ENCODE data around the gene RFX3. TPM values are rescaled to one million over a fixed set of nuclear protein-coding genes. Genes with fewer than 3 reads are reported as not detected.

The RFX3 gene
- polyA plus RNA-seq, 1 donor, result 9.8 TPM

DNA sequence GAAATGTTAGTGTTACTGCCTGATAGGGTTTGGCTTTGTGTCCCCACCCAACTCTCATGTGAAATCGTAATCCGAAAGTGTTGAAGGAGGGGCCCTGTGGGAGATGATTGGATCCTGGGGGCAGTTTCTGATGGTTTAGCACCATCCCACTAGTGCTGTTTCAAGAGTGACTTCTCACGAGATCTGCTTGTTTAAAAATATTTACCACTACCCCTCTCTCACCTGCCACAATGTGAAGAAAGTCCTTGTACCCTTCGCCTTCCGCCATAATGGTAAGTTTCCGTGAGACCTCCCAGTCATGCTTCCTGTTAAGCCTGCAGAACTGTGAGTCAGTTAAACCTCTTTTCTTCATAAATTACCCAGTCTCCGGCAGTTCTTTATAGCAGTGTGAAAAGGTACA, 2.6 kb upstream of the RFX3 start:
- H3K27ac ChIP-seq (ENCODE audit: low read length), result no peak overlapping the region
- peaks cover 4% of the 10 kb centered on the region for H3K9me3 ChIP-seq (ENCODE audit: control insufficient read depth, low read depth, low read length)
- no CpG with 5 or more reads among the region's 7 CpGs for WGBS (ENCODE audit: insufficient coverage, low lambda C conversion rate)
- no peak overlapping the region for H3K4me3 ChIP-seq (ENCODE audit: low read length)
- no peaks in the 10 kb centered on the region for H3K4me1 ChIP-seq (ENCODE audit: control insufficient read depth, insufficient read depth, low read length)
- H3K27me3 ChIP-seq (ENCODE audit: control insufficient read depth, insufficient read depth, low read length), result no peaks in the 10 kb centered on the region
- H3K36me3 ChIP-seq (ENCODE audit: control insufficient read depth, insufficient read depth, low read length), result no peaks in the 10 kb centered on the region
- no peak for DNase-seq

DNA sequence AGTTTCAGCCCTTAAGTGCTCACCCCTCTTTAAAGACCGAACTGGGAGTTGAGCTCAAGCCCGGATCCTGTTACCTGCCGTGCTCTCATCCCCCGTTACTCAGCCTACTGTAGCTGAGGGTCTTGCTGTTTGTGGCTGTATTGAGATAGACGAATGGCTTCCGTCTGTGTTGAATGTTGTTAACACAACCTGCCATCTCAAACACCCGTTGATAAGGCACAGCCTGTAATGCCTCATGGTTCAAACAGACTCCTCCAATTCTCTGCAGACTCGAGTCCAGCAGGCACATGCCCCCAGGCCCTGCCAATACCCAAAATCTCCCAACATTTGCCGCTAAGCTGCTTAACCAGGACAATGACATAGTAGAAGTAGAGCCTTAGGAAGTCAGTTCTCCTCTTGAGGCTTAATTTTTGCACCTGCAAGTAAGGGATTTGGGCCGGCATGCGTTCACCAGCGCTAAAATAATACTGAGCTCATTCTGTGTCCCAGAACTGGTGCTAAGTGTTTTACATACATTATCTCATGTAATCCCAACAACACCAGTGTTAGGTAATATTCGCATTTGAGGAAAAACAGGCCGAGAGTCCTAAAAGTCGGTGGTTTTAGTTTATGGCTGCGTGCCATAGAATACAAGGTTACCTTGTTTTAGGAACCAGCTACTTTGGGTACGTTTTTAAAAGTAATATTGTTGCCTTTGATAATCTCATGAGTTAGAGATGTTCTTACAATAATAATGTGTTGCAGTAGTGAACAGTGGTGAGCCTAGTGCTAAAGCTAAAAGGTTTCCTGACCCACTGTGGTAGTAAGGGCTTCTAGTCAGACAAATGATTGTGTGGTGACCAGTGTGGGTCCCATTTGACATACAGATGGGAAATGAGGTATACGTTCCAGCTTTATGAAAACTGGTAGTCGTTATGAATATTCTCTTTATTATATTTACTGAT, 1.5 kb upstream of the RFX3 start:
- WGBS (ENCODE audit: insufficient coverage, low lambda C conversion rate), result 71% methylated on average over 1 of the region's 19 CpGs
- Histone ChIP-seq H3K27me3 (ENCODE audit: control insufficient read depth, insufficient read depth, low read length) (no peaks in the 10 kb centered on the region), H3K4me3 (ENCODE audit: low read length) (peak overlapping the region; percentile 100), H3K36me3 (ENCODE audit: control insufficient read depth, insufficient read depth, low read length) (no peaks in the 10 kb centered on the region), H3K9me3 (ENCODE audit: control insufficient read depth, low read depth, low read length) (peaks cover 4% of the 10 kb centered on the region), H3K27ac (ENCODE audit: low read length) (peak overlapping the region; percentile 100), H3K4me1 (ENCODE audit: control insufficient read depth, insufficient read depth, low read length) (no peaks in the 10 kb centered on the region)
- DNase-seq, result peak in 1 of 2 donors; percentile 85

DNA sequence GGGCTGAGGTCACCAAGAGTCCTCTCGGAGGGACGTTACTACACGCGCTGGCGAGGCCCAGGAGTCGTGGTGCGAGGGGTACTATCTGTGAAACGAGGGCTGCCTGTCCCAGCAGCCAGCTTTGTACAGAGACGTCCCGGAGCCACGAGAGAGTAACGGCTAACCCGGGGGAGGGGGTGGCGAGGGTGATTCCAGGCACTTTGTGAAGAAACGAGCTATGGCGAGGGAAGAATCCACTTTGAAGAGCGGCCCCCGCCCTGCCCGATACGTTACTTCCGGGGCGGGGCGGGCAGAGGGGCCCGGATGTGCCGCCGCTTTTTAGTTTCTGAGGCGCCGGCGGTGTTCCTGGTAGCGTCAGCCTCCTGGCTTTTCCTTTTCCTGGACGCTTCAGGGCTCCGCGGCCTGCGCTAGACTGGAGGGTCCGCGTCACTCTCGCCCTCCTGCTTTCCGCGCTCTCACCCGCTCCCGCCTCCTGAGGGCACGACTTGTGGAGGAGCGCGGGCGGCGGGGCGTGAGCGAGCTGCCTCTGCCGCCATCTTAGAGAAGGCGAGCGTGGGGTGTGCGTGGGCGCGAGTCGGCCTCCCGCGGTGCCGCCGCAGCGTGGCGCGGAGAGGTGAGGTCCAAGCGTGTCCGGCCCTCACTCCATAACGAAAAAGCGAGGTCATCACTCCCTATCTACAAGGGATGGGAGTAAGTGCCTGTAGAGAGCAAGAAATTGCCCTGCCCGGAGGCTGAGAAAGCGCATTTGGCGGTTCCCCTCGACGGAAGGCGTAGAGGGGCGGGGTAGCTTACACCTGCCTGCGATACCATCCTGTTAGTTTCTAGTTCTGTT, 580 bp upstream of the RFX3 start:
- no peaks in the 10 kb centered on the region for H3K27me3 ChIP-seq (ENCODE audit: control insufficient read depth, insufficient read depth, low read length)
- peaks cover 2% of the 10 kb centered on the region for H3K9me3 ChIP-seq (ENCODE audit: control insufficient read depth, low read depth, low read length)
- H3K4me3 ChIP-seq (ENCODE audit: low read length), result peak overlapping the region; percentile 100
- H3K4me1 ChIP-seq (ENCODE audit: control insufficient read depth, insufficient read depth, low read length), result no peaks in the 10 kb centered on the region
- peak; percentile 82 to 94 for DNase-seq
- no CpG with 5 or more reads among the region's 74 CpGs for WGBS (ENCODE audit: insufficient coverage, low lambda C conversion rate)
- H3K27ac ChIP-seq (ENCODE audit: low read length), result peak overlapping the region; percentile 100
- H3K36me3 ChIP-seq (ENCODE audit: control insufficient read depth, insufficient read depth, low read length), result no peaks in the 10 kb centered on the region

DNA sequence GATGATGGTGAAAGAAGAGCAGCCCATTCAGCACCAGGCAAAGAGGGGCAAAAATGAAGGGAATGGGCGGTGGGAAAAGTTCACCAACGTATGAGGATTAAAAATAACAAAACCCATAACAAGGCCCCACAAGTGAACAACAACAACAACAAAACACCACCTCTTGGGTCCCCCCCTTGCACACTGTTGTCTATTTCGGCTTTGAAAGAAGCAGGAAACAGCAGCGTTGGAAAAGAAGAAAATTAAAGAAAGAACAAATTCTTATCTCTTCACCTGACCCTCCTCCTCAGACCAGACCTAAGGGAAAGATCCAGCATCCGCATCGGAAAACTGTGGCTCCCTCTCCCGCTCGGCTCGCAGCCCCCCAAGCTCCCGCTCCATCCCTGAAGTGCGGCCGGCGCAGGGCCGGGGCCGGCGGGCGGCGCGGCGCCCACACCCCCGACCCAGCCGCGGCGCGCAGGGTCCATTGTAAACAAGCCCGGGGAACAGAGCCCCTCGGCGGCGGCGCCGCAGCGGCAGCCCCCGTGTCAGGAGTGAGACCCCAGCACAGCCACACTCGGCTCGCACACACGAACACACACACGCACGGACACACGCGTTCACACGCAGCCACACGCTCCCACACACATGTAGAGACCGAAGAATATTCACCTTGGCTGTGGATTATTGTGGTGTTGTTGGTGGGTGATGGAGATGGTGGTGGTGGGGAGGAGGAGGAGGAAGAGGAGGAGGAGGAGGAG, 535 bp downstream of the RFX3 start:
- WGBS (ENCODE audit: insufficient coverage, low lambda C conversion rate), result no CpG with 5 or more reads among the region's 43 CpGs
- H3K4me3 ChIP-seq (ENCODE audit: low read length), result peak overlapping the region; percentile 100
- H3K4me1 ChIP-seq (ENCODE audit: control insufficient read depth, insufficient read depth, low read length), result no peaks in the 10 kb centered on the region
- H3K27ac ChIP-seq (ENCODE audit: low read length), result peak overlapping the region; percentile 100
- DNase-seq, result peak in 1 of 2 donors; percentile 38
- H3K36me3 ChIP-seq (ENCODE audit: control insufficient read depth, insufficient read depth, low read length), result no peaks in the 10 kb centered on the region
- H3K27me3 ChIP-seq (ENCODE audit: control insufficient read depth, insufficient read depth, low read length), result no peaks in the 10 kb centered on the region
- H3K9me3 ChIP-seq (ENCODE audit: control insufficient read depth, low read depth, low read length), result peaks cover 2% of the 10 kb centered on the region

DNA sequence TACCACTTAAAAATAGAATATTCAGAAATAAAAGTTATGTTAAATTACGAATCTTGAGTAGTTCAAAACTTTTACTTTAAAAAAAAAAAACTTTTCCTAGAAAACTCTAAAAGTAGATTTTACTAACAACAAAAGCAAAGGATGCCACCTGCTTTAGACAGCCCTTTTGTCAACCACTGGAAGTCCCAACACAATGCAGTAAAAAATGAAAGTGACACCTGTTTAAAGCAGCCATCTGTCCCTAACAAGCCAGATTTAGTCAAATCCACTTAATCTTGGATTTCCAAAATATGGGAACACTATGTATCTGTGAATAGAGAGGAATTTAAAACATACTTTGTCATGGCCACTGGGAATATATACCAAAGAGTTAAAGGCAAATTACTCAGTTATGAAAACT, 3.8 kb downstream of the RFX3 start:
- WGBS (ENCODE audit: insufficient coverage, low lambda C conversion rate), result 100% methylated on average over 1 of the region's 1 CpG
- no peaks in the 10 kb centered on the region for H3K36me3 ChIP-seq (ENCODE audit: control insufficient read depth, insufficient read depth, low read length)
- H3K4me1 ChIP-seq (ENCODE audit: control insufficient read depth, insufficient read depth, low read length), result no peaks in the 10 kb centered on the region

DNA sequence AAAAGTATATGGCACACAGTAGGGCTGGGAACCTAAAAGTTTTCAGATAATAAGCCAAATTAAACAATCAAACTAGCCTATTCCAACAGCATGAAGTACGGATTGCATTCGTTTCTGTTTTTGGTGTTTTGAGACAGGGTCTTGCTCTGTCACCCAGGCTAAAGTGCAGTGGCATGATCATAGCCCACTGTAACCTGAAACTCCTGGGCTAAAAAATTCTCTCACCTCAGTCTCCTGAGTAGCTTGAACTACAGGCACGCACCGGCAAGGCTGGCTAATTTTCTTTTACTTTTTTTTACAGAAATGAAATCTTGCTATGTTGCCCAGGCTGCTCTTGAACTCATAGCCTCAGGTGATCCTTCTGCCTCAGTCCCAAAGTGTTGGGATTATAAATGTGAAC, 5.2 kb downstream of the RFX3 start:
- WGBS (ENCODE audit: insufficient coverage, low lambda C conversion rate), result 100% methylated on average over 1 of the region's 4 CpGs
- Histone ChIP-seq H3K27me3 (ENCODE audit: control insufficient read depth, insufficient read depth, low read length) (no peaks in the 10 kb centered on the region), H3K27ac (ENCODE audit: low read length) (no peak overlapping the region), H3K4me3 (ENCODE audit: low read length) (no peak overlapping the region), H3K4me1 (ENCODE audit: control insufficient read depth, insufficient read depth, low read length) (no peaks in the 10 kb centered on the region), H3K9me3 (ENCODE audit: control insufficient read depth, low read depth, low read length) (no peaks in the 10 kb centered on the region), H3K36me3 (ENCODE audit: control insufficient read depth, insufficient read depth, low read length) (no peaks in the 10 kb centered on the region)
- no peak for DNase-seq

More for the DNA sequence above, 3.8 kb downstream of the RFX3 start:
- H3K27ac ChIP-seq (ENCODE audit: low read length), result no peak overlapping the region
- H3K4me3 ChIP-seq (ENCODE audit: low read length), result no peak overlapping the region
- H3K9me3 ChIP-seq (ENCODE audit: control insufficient read depth, low read depth, low read length), result peaks cover 2% of the 10 kb centered on the region
- no peaks in the 10 kb centered on the region for H3K27me3 ChIP-seq (ENCODE audit: control insufficient read depth, insufficient read depth, low read length)
- DNase-seq, result no peak

DNA sequence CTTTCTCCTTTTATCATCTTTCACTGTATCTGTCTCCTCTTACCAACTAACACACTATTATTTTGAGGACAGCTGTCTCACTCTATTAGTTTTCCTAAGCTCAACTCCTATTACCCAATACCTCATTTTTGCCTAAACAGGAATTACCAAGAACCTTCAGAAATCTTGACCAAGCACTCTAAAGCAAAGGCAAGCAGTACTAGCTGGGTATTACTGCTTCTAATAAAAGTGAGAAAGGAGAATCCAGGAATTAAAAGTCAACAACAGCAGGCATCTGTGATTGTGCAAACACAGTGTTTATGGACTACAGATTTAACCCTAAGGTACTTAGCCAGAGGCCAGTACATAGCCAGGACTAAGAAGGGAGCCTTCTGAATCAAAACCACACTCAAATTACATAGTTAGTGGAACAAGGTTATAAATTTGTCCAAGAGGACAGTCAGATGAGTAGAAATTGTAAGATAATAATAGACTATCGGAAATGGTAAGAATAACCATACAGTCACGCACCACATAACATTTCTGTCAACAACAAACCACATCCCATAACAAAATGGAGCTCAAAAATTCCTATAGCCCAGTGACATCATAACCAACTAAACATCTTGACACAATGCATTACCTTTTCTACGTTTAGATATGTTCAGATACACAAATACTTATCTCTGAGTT, 8.3 kb downstream of the RFX3 start:
- no peak for DNase-seq
- no CpG with 5 or more reads among the region's 3 CpGs for WGBS (ENCODE audit: insufficient coverage, low lambda C conversion rate)
- Histone ChIP-seq H3K36me3 (ENCODE audit: control insufficient read depth, insufficient read depth, low read length) (no peaks in the 10 kb centered on the region), H3K4me1 (ENCODE audit: control insufficient read depth, insufficient read depth, low read length) (no peaks in the 10 kb centered on the region), H3K27me3 (ENCODE audit: control insufficient read depth, insufficient read depth, low read length) (no peaks in the 10 kb centered on the region), H3K9me3 (ENCODE audit: control insufficient read depth, low read depth, low read length) (no peaks in the 10 kb centered on the region), H3K27ac (ENCODE audit: low read length) (no peak overlapping the region), H3K4me3 (ENCODE audit: low read length) (no peak overlapping the region)

DNA sequence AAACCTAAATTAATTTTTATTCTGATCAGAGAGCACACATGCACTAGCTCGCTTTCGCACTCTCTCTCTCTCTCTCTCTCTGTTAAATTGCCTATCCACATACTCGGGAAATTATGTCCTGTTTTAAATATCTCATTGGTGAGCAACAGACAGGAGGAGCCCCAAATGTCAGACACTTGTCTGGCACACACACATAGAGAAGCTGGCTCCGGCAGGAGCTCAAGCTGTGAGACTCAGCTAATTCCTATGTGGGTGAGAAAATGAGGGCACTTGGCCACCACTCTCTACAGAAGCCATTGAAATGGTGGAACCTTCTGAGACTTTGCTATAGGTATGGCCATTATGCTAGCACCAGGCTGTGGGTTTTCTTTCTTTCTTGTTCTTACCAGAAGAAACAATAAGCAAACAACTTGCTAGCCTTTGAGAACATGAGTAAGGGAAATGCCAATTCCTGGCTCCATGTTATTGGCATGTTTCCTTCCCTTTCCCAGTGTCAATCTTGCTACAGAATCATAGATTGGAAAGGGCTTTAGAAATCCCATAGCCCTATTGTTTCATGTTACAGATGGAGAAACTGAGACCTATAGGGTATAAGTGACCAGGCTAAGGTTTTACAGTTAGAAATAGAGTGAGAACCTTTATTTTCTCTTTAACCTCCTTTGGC, 9.0 kb downstream of the RFX3 start:
- no peaks in the 10 kb centered on the region for H3K9me3 ChIP-seq (ENCODE audit: control insufficient read depth, low read depth, low read length)
- no peaks in the 10 kb centered on the region for H3K36me3 ChIP-seq (ENCODE audit: control insufficient read depth, insufficient read depth, low read length)
- DNase-seq, result no peak
- no peaks in the 10 kb centered on the region for H3K27me3 ChIP-seq (ENCODE audit: control insufficient read depth, insufficient read depth, low read length)
- WGBS (ENCODE audit: insufficient coverage, low lambda C conversion rate), result 90% methylated on average over 3 of the region's 4 CpGs
- no peak overlapping the region for H3K4me3 ChIP-seq (ENCODE audit: low read length)
- no peak overlapping the region for H3K27ac ChIP-seq (ENCODE audit: low read length)
- no peaks in the 10 kb centered on the region for H3K4me1 ChIP-seq (ENCODE audit: control insufficient read depth, insufficient read depth, low read length)

DNA sequence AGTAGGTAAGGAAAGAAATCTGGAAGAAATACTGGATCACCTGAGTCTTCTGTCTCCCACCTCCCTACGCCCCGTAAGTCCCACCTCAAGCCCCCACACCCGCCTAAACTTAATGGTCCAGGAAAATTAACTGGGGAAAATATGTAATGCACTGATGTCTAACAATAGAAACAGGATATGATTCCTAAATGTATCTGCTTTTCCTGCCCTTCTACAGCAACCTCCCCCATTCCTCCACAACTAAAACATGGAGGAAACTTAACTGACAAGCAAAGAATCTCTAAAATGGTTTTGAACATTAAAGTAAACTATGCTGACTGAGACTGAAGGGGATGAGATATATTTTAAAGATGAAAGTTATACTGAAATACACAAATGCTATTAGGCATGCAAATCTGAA, 10.4 kb downstream of the RFX3 start:
- no CpG with 5 or more reads among the region's 3 CpGs for WGBS (ENCODE audit: insufficient coverage, low lambda C conversion rate)
- no peak overlapping the region for H3K27ac ChIP-seq (ENCODE audit: low read length)
- H3K4me1 ChIP-seq (ENCODE audit: control insufficient read depth, insufficient read depth, low read length), result no peaks in the 10 kb centered on the region
- DNase-seq, result no peak
- H3K36me3 ChIP-seq (ENCODE audit: control insufficient read depth, insufficient read depth, low read length), result no peaks in the 10 kb centered on the region
- no peaks in the 10 kb centered on the region for H3K9me3 ChIP-seq (ENCODE audit: control insufficient read depth, low read depth, low read length)
- H3K27me3 ChIP-seq (ENCODE audit: control insufficient read depth, insufficient read depth, low read length), result no peaks in the 10 kb centered on the region
- H3K4me3 ChIP-seq (ENCODE audit: low read length), result no peak overlapping the region

Measured in large intestine (tissue), 3 donors.